Hematopoietic multipotent progenitor cell treated with erythropoietin and hydrocortisone succinate and interleukin-3 and kit ligand, for 6 days (in vitro differentiated cells): Measurements from ENCODE around the gene C18orf63.

ENCODE experiments used
- DNase-seq: peaks from one replicate; pipeline ENCODE4 v3.0.0-alpha.2; 2015

The C18orf63 gene

DNA sequence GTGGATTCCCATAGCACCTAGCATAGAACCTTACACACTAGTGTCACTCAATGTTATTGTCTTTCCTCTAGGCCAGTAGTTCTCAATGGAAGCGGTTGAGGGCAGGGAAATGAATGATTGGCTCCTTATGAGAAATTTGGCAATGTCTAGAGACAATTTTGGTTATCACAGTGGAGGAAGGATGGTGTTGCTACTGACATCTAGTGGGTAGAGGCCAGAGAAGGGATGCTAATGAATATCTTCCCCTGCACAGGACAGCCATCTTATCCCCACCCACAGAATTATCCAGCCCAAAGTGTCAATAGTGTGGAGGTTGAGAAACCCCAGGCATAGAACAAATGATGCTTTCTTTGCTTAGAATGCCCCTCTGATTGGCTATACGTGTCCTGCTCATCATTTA, 15.8 kb downstream of the C18orf63 start:
- DNase-seq = peak; percentile 72

DNA sequence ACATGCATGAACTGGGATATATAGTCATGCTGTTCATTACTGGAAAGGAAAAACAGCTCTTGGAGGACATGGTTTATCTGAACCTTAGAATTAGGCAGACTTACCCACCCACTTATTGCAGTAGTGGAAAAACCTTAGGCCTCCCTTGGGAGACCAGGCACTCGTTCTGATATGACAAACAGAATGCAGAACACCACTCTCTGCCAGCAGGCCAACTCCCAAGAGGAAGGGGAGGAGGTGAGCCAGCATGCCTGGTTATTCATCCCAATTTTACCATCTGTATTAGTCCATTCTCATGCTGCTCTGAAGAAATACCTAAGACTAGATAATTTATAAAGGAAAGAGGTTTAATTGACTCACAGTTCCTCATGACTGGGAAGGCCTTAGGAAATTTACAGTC, 17.5 kb downstream of the C18orf63 start:
- no peak for DNase-seq

DNA sequence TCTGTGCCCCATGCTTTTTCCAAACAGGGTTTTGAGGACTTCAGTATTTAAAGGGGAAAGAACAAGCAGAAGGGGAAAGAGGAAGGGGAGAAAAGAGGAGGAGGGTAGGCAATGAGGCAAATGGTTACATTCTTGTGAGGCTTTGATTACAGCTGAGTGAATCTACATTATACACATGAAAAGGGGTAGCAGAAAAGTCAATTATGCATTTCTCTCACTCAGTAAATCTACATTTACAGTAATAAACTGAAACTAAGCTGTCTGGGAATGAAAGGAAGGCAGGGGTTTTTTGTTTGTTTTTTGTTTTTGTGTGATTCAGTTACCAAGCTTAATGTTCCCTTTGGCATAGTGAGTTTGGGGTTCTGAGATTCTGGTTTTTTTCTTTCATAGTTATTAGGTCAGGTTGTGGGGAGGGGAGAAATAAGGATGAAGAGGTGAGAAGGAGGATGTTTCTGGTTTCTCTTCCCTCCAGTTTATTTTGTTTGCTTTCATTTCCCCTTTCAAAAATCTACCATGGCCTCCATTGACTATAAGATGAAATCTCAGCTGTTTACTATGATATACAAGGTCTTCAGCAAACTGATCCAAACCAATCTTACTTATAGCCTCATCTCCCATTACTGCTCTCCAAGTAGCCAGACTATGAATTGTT, 18.7 kb downstream of the C18orf63 start:
- no peak for DNase-seq

DNA sequence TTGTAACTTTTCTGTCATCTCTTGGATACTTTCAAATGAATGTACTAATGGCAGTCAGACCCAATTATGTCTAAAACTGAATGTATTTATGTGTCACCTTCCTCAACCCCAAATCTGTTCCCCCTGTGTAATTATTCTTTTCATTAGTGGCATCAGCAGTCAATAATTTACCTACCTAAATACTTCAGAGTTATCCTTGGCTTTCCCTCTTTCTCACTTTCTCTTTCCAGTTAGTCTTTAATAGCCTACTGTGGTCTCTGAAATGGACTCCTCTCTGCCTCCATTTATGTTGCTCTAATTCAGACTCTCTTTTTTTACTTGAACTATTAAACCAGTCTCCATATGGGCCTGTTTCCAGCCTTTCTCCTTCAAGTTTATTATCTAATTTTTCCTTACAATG, 21.0 kb downstream of the C18orf63 start:
- no peak for DNase-seq

DNA sequence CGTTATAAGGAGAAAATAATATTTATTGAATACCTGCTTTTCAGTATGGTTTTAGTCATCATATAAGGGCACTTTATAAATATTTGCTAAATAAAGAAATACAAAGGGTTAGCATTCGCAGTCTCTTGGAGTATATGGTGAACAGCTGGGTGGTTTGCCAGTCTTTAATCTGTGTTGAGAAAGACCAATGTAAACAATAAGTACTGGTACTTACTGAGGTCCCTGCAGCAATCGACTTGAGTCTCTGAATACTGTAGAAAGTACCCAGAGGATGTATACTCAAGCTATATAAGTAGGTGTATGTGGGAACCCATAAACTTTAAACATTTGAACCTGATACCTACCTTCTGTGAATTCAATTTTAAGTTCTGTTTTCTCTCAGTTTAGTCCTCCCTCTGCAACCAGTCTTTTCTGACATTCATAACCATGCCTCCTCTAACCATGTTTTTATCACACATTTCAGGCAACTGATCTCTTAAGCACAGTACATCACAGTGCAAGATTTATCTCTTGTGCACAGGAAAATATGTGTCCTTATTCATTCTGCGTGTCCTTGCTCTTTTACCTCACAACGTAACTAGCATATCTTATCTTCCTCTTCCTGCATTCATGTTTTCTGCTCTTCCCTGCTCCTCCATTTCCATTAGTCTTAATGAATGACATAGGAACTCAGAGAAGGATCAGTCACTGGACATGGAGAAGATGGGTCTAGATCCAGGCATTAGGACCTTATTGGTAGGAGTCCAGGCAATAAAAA, 21.7 kb downstream of the C18orf63 start:
- peak; percentile 63 for DNase-seq

DNA sequence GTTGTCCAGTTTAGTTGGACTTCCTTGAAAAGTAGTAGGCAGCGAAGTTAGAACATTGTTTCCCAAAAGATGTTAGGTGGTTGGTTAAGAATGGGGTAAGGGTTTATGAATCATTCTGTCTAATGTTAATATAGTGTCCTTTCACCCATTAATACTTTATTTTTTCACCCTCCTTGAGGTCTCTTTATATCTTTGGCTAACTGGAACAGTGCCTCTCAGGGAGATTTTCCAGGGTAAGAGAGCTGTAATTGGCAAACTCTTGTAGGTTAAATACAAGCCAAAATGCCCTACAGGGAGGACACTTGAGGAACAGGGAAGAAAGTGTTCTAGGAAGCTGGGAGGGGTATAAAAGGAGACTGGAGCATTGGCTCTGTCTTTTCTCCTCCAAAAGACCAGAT, 22.3 kb downstream of the C18orf63 start:
- no peak for DNase-seq

DNA sequence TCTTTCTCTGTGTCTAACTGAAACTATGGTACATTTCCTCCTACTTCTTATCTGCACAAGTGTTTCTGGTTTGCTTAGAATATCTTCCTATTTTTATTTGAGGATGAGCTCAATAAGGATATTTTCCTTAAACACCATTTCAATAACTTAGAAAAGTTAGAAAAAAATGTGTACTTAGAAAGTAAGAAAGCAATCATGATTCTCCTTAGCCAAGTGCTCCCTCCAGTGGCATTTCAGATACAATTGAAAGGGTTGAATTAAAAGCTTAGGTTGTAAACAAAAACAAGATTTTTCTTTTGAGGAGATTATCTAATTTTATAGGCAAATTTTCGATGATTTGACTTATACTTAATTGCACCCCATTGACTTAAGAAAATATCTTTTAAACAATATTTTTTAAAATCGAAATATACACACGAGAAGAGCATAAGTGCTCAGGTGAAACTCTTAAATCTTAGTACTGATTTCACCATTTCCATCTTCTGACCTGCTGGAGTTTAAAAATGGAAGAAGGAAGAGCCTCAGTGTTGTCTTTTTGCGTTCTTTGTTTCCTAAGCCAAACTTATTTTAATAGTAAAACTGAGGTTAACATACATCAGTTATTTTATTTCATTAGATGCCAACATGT, 26.9 kb downstream of the C18orf63 start:
- DNase-seq = peak; percentile 82

DNA sequence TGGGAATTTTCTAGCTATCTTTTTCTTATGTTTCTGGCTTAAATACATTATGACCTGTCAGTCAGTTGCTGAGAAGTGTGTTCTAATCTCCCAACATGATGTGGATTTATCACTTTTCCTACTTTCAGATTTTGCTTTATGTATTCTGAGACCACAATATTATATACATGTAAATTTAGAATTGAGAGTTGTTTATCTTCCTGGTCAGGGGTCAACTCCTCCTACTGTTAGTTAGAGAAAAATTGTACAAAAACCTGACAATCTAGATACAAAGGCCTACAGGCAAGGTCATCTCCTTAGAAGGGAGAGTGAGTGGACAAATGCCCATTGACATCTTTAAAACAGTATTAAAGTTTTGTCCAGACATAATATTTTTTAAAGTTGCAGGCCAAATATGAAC, 30.6 kb downstream of the C18orf63 start:
- no peak for DNase-seq

DNA sequence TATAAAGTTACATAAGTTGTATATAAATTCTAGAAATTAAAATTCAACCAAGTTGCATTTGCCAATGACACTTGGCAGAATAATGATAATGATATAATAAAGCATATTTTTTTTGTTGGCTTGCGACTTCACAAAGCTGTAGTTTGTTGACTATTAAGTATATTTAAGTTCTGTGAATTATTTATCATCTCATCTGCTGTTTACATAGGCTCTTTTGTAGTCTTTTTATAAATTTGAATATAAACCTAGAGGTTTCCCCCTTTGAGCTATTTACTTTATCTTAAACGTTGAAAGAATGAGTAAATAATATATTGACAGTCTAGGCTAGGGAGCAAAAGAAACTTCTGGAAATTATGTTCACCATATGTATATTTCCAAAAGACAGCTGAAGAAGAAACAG, 32.9 kb downstream of the C18orf63 start:
- DNase-seq = no peak

DNA sequence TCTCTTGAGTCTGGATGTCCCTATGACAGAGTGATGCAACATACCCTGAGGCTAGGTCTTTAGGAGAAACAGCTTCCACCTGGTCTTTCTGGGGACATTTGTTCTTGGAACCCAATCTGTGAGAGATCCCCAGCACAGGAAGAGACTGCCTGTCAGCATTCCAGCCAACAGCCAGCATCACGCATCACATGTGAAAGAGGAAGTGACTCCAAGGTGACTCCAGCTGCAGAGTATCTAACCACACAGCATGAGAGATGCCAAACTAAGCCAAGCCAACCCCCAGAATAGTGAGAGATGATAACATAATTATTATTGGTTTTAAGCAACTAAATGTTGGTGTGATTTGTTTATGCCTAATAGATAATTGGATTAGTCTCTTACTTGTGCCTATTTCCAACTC, 35.7 kb downstream of the C18orf63 start:
- no peak for DNase-seq

DNA sequence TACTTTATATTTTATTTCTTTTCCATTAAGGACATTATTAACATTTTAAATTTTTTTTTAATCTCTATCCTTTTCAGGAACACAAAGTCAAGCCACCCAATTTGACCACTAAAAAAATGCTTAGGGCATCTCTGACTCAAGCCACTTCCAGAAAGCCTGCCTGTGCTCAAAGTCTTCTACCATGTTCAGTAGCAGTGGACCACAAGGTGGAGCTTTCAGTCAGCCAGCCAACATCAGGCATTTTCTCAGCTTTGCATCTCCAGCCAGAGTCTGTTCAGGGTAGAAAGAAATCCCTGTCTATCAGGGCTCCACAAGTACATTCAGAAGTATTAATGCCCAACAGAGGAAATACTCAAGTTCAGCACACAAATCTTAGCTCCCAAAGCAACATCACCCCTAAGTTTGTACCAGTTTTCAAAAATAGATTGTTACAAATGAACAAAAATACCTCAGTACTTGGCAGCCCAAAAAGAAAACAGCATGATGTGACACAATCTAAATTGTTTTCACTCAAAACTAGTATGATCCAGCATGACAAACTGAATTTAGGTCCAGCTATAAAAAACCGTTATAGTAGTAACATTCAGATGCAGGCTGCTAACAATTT, 37.6 kb downstream of the C18orf63 start:
- DNase-seq = peak; percentile 72

DNA sequence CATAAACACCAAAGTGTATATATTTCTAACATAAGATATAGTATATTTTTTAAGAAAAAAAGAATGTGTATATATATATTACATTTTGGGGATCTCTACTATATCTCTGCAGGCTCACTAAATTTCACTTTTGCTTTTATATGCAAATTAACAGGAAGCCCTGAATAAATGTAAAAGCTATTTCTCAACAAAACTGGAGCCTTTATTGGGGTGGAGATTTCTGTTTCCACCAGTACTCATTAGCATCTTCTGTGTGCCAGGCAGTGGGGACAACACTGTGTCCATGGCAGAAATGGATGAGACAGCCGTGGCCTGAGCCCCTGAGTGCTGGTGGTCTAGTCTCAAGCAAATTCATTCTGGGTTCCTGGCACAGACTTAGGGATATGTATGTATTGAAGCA, 41.3 kb downstream of the C18orf63 start:
- DNase-seq = no peak

DNA sequence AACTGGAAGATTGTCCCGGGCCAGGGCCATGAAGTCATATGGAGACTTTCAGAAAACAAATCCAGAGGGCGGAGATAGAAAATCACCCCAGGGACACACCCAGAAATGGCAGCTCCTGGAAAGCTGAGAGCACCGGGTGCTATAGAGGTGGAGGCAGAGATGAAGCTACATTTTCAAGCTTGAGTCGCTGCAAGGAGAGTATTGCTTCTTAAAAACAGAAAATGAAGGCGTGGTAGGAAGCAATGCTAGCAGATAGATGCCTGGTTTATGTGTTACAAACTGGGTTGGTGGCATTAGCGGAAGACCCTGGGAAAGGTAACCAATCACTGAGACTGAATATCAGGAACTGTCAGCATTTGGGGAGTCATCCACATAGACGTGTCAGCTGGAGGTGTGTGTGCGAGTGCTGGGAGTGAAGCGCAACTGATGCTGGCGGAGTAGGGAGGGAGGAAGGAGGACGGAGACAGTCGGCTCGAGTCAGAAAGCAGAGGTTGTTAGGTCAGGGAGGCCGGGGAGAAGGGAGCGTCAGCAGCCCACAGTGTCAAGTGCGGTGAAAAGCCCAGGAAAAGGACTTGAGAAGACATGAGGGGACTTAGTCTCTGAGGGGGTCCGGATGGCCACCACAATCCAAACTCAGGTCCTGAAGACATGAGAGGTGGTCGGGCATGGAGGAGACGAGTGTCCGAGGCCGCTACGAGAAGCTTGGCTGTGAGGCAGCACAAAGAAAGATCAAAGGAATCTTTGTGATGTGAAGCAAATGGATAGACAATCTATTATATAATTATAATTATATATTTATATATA, 45.4 kb downstream of the C18orf63 start:
- no peak for DNase-seq

DNA sequence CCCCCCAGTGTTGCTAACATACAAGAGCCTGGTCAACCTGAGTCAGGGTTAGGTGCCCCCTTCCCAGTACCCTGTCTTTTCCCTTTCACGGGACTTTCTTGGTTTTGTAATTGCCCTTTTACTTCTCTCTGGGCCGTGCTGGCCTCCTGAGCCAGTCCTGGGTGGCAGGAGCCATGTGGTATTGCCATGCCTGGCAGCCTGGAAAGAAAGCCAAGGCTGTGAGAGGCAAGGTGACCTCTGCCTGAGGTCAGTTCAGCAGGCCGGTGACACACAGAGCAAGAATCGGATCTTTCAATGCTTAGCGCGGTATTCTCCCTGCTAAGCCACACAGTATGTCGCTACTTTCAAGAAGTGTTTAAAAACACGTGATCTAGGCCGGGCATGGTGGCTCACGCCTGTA, 52.3 kb downstream of the C18orf63 start:
- DNase-seq = no peak

DNA sequence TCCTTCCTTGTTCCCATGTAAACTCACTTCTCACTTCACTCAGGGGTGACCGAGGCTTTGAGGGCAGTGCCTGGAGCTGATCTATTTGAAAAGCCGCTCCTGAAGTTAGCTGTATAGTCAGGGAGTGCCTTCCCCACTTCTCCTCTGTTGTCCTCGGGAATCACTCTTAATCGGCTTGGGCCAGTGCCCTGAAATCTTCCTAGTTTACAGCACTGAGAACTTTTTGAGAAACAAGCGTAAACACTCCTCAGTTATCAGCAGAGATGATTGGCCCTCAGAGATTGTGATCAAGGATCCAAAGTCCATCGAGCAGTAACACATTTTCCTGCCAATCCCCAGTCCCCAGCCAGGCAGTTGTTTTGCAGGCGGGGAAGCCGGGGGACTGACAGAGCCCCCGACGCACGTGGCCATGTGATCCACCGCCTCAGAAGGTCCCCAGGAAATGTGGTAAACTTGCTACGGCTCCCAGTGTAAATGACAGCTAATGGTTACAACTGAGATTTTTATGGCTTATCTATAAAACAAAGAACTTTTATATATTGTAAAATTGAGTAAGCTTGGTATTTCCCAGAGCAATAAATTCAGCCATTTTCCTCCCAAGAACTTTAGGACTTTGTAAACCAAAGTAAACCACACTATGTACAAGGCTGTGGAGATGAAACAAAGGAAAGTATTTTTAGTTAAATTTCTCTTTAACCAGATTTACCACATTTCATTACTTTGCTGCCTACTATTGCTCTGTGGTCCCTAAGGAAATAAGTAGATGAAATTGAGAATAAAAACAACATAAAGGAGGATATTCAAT, 53.5 kb downstream of the C18orf63 start:
- no peak for DNase-seq

DNA sequence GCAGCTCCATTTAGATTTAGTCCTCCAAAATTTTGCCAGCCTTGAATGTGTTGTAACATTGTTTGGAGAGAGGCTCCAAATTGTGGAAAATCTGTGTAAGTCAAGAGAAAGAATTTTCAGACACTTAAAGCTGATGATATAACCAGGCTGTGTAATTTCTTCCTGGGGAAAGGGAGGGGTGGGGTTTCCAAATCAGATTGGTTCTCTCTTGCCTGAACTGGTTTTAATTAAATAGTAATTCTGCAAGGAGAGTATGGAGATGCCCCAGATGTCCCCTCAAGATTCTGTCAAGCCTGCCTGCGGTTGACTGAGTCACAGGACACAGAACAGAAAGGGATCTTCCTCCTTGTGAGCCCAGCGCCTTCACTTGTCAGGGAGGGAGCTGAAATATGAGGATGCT, 54.5 kb downstream of the C18orf63 start:
- DNase-seq = no peak

DNA sequence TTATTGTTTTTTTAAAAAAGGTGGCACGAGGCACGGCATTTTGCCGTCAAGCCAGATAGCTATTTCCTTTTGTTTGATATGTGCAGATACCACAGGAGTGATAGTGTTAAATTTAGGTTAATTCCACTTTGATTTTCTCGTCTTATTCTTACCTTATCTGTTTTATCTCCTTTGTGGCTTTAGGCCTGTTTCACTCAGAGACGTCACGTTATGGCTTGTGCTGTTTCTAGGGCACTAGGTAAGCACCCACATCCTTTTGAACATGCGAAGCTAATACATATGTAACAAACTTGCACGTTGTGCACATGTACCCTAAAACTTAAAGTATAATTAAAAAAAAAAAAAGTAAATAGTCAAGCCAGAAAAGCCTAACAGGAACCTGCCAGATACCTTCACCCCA, 57.8 kb downstream of the C18orf63 start:
- DNase-seq = no peak

DNA sequence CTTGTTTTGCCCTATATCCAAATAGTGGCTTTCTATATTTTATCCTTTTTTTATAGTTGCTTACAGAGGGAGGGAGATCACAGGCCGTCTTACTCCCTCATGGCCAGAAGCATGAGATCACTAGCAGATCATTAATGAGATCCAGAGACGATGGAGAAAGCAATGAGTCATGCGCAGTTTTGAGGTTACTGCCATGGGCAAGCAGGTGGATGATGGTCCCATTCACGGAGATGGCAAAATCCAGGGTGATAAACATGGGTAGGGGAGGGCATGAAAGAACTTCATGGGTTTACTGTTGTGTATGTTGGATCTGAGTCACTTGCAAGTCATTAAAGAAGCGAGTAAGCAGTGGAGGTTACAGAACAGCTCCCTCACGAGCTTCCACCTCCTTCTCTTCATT, 60.4 kb downstream of the C18orf63 start:
- no peak for DNase-seq

DNA sequence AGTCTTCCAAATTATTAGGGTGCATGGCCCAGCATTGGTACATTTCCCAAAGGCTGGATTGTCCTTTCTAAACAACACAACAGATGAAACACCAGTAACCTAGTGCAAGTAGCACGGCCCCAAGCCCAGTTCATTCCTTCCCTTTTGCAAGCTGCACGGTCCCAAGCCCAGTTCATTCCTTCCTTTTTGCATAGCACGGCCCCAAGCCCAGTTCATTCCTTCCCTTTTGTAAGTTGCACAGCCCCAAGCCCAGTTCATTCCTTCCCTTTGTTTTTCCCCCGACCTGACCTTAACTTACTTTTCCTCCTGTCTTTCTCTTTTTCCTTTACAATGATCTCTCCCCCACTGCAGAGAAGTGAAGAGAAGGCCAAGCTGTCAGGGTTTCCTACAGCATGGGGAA, 60.9 kb downstream of the C18orf63 start:
- DNase-seq = no peak

DNA sequence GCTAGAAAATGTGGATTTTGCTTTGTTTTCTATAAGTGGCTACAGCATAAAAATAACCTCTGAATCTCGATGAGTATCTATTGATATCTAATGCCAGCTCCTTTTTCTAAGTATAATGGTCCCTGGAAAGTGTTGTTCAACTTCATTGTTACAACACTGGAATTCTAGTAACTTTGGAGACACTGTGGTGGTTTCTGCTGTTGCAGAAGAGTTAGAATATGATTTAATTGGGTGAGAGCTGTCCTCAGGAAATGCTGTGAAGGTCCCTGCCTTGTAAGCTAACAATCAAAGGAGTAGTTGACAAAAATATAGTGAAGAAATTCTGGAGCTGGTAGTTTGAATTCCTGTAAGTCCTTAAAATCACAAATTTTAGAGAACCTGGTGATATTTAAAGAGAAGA, 62.1 kb downstream of the C18orf63 start:
- DNase-seq = no peak

DNA sequence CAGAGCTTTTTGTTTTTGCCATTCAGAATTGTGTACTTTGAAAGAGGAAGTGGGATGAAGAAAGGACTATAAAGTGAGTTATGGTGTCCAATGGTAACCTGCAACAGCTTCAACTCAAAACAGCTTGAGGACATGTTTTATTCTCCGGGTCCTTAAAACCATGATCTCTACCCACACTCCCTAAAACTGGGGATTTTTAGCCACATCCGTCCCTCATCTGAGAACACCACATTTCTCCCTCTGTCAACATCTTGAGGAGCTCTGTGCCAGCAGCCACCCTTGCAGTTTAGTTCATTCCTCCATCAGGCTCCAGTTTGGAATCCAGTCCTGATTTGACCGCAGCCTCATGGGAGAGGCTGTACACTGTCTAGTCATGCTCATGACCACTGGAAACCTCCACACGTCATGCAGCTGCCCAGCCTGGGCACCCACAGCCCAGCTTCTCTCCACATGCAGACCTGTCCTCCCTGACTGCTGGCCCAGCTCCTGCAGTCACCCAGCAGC, 62.6 kb downstream of the C18orf63 start:
- peak; percentile 13 for DNase-seq

DNA sequence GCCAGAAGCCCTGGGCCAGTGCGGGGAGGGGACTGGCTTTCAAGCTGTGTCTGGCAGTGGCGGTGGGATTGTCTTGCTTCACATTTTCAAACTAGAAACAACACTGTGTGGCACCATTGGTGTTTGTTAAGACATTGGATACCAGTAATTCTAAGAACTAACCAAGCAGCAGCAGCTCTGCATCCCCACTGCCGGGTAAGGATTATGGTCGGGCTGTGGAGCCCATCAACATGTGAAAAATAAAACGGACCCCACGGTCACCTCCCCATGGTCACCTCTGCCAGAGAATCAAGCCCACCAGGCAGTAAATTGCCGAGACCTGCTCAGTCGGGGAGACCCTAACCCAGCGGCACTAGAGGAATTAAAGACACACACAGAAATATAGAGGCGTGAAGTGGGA, 65.3 kb downstream of the C18orf63 start:
- no peak for DNase-seq
